GM06990 (cell line): ENCODE measurements around the gene PKD2L1.
A peak's percentile ranks its signal among the peaks of the same experiment; 100 is the strongest.

Experiments used
- DNase-seq: peaks from one replicate; pipeline ENCODE4 v3.0.0-alpha.2; 2011; ENCODE audit not compliant: insufficient read length; ENCODE audit errors: extremely low read depth
- H3K27me3 ChIP-seq: replicated peaks from 2 replicates; pipeline ENCODE4 v1.6.0; 2011; ENCODE audit warnings: low read length; ENCODE audit not compliant: control insufficient read depth, insufficient read depth
- H3K36me3 ChIP-seq: 2 replicates; pipeline ENCODE4 v1.5.1; 2011; ENCODE audit warnings: low read length; ENCODE audit not compliant: control insufficient read depth, insufficient read depth
- H3K4me3 ChIP-seq: replicated peaks from 2 replicates; pipeline ENCODE4 v1.5.1; 2011; ENCODE audit warnings: low read depth, mild to moderate bottlenecking, control low read depth, low read length
- CTCF ChIP-seq: IDR thresholded peaks from 2 replicates; pipeline ENCODE4 v1.5.1; 2011; ENCODE audit warnings: low read length, control low read depth, mild to moderate bottlenecking, inconsistent platforms; ENCODE audit not compliant: insufficient read depth, poor library complexity, severe bottlenecking

Gene PKD2L1

DNA sequence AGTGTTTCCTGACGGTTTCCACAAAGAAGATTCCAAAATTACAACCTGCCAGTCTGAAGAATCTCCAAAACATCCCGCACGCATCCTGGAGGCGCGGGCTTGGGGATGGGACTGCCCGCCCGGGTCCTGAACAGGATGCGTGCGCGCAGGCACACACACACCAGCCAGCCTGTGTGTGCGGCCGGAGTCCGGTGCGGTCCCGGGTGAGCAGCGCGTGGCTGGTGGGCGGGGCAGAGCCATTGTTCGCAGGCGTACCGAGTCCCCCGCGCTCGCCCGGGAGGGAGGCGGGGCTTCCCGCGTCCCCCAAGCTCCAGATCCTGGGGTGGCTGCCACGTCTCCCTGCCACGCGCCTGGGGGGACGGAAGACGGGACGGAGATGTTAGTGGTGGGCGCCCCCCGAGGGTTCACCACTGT is 16.3 kb upstream of the PKD2L1 start:
- Histone ChIP-seq H3K36me3 (peaks cover 13% of the 10 kb centered on the region), H3K4me3 (peak overlapping the region; percentile 89), H3K27me3 (no peaks in the 10 kb centered on the region)
- peak; percentile 87 for DNase-seq
- TF ChIP-seq CTCF: no peak

DNA sequence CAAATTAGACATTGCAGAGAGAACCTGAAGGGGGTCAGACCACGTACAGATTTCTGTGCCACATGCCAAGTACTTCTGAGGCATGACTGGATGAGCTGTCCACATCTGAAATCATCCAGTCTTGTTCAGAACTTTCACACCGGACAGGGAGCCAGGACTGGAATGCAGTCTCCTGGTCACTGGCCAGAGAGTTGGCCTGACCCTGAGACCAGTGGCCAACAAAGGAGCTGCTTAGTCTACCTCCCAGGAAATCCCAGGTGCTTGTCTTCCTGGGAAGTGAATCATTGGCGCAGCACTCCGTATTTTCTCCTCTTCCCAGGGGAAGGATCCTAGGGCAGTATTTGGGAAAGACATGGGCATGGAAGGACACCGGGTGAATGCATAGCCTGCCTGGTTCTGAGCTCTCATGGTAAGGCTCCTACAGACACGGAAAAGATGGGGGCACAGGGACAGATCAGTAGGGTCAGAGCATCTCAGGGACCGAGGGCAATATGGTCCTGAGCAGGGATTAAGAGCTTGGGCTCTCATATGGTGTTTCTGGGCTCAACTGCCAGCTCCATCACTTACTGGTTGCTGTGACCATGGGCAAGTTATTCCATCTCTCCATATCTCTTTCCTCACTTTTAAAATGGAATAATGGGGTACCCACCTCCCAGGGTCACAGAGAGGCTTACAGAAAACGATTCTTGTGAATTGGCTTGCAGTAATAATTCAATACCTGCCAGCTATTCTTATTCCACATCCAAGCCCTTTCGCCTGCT is 15.7 kb upstream of the PKD2L1 start:
- TF ChIP-seq CTCF: no peak
- Histone ChIP-seq H3K36me3 (peaks cover 10% of the 10 kb centered on the region), H3K27me3 (no peaks in the 10 kb centered on the region), H3K4me3 (peak overlapping the region; percentile 89)
- DNase-seq: no peak

- TF ChIP-seq CTCF: no peak
- no peak overlapping the region for H3K4me3 ChIP-seq
Observed at GRCh38 chr10:100344241-100344788, 14.3 kb upstream of the PKD2L1 start.

GRCh38 chr10:100342627-100342972 is 12.6 kb upstream of the PKD2L1 start:
- H3K4me3 ChIP-seq: no peak overlapping the region
- no peaks in the 10 kb centered on the region for H3K27me3 ChIP-seq
- no peaks in the 10 kb centered on the region for H3K36me3 ChIP-seq
- DNase-seq: no peak
- TF ChIP-seq CTCF: no peak

More at GRCh38 chr10:100344241-100344788, 14.3 kb upstream of the PKD2L1 start:
- Histone ChIP-seq H3K36me3 (peaks cover 5% of the 10 kb centered on the region; the same call in 1 of the 2 replicates), H3K27me3 (no peaks in the 10 kb centered on the region)
- no peak for DNase-seq

DNA sequence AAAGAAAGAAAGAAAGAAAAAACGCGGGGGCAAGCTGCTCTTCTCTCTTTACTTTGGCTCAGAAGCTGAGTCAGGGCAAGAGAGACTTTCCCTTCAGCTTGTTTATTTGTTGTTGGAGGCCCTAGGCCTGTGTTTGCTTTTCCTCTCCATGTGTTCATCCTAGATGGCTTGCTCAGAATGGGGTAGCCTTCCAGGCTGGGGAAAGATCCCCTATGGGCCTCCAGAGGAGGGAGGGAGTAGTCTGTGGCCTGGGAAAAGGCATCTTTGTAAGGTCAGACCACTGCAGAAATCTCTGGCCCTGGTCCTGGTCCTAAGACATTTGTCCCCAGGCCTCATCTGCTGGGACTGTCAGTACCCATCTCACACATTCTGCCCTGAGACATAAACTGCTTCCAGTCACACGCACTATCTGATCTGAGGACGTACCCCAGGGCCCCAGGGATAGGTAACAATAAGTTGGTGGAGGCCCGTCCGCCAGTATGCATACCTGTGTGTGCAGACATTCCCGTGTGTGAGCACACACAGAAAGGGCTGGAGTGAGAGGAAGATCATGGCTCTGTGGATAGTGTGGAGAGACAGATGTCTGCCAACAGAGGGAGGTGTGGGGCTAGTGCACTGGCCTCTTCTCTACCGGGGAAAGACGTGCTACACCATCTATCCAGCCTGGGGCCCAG is 12.1 kb upstream of the PKD2L1 start:
- no peaks in the 10 kb centered on the region for H3K27me3 ChIP-seq
- H3K4me3 ChIP-seq: no peak overlapping the region
- H3K36me3 ChIP-seq: no peaks in the 10 kb centered on the region
- TF ChIP-seq CTCF: peak; percentile 67
- no peak for DNase-seq
